Hepatocyte (in vitro differentiated cells): Measurements from ENCODE around the gene CEACAM20.

ENCODE experiments used
- EZH2 ChIP-seq: fragments of 200-600 bp; sonication (generic); IDR thresholded peaks from 2 replicates; pipeline ENCODE4 v1.6.1; 2016; ENCODE audit warnings: antibody characterized with exemption, mild to moderate bottlenecking, borderline replicate concordance
- TF ChIP-seq, protein P1 (sequence below): fragments of 200-600 bp; sonication (generic); IDR thresholded peaks from 2 replicates; pipeline ENCODE4 v1.5.1; 2016; ENCODE audit warnings: antibody characterized with exemption, mild to moderate bottlenecking; ENCODE audit not compliant: poor library complexity

DNA sequence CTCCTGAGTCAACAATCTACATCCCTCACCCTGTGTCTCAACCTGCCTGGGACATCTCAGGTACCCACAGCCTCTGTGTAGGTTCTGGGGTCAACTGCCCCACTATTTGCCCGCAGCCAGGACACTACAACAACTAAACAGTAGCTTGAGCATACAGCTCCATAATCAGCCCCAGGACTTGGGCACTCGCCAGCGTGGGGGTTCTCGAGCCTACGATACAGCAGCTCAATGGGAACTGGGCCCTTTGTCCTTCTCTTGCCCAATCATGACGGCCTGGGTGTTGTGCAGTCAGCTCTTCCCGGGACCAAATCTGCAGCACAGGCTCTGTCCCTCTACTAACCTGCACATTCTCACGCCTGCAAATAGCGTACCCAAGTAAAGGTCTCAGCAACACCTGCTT, 30.5 kb downstream of the CEACAM20 start:
- TF ChIP-seq, protein P1, sequence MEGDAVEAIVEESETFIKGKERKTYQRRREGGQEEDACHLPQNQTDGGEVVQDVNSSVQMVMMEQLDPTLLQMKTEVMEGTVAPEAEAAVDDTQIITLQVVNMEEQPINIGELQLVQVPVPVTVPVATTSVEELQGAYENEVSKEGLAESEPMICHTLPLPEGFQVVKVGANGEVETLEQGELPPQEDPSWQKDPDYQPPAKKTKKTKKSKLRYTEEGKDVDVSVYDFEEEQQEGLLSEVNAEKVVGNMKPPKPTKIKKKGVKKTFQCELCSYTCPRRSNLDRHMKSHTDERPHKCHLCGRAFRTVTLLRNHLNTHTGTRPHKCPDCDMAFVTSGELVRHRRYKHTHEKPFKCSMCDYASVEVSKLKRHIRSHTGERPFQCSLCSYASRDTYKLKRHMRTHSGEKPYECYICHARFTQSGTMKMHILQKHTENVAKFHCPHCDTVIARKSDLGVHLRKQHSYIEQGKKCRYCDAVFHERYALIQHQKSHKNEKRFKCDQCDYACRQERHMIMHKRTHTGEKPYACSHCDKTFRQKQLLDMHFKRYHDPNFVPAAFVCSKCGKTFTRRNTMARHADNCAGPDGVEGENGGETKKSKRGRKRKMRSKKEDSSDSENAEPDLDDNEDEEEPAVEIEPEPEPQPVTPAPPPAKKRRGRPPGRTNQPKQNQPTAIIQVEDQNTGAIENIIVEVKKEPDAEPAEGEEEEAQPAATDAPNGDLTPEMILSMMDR = no peak
- no peak for TF ChIP-seq EZH2
